IMR-90 (cell line): ENCODE measurements around the gene BMPER. TPM values are rescaled to one million over a fixed set of nuclear protein-coding genes. Genes with fewer than 3 reads are reported as not detected.

Experiments used
- ATAC-seq: fragments of 200-7000 bp; cut with Tn5 transposase; 2 replicates; pipeline ENCODE4 v1.9.1; 2020; ENCODE audit warnings: low read depth, mild to moderate bottlenecking, moderate library complexity
- BruUV-seq: library from RNA; stranded (reverse); fragments of 400-500 nt; replicated peaks from 2 replicates; lab custom pipeline; 2021; lab: Mats Ljungman, UMichigan
- CTCF ChIA-PET: fragments of 300-600 bp; formaldehyde crosslinking; extraction: SDS; loops from one replicate; lab custom pipeline; 2021; ENCODE audit warnings: antibody characterized with exemption; lab: Yijun Ruan, JAX
- POLR2A ChIA-PET: fragments of 300-600 bp; sonication (Branson Sonifier 250); formaldehyde crosslinking; loops from one replicate; lab custom pipeline; 2022; ENCODE audit warnings: antibody characterized with exemption; ENCODE audit not compliant: unreplicated experiment; lab: Charles Lee
- DNase-seq: peaks from one replicate; pipeline ENCODE4 v3.0.0; 2013
- H2AFZ ChIP-seq: replicated peaks from 2 replicates; pipeline ENCODE3; 2013; ENCODE audit warnings: low read length, mild to moderate bottlenecking; ENCODE audit not compliant: poor library complexity
- H2AK5ac ChIP-seq: 2 replicates; pipeline ENCODE4 v1.6.1; 2013; ENCODE audit warnings: low read depth, low read length, inconsistent platforms
- H2AK9ac ChIP-seq: replicated peaks from 2 replicates; pipeline ENCODE3; 2013; ENCODE audit warnings: mild to moderate bottlenecking, low read depth, low read length, moderate library complexity; ENCODE audit not compliant: poor library complexity
- H2BK120ac ChIP-seq: 2 replicates; pipeline ENCODE4 v1.6.1; 2013; ENCODE audit warnings: low read depth, low read length, inconsistent platforms
- H2BK15ac ChIP-seq: 3 replicates; pipeline ENCODE4 v1.6.1; 2013; ENCODE audit warnings: low read depth, low read length, inconsistent platforms
- H2BK20ac ChIP-seq: 2 replicates; pipeline ENCODE4 v1.6.1; 2013; ENCODE audit warnings: low read depth, mild to moderate bottlenecking, inconsistent platforms, low read length, moderate library complexity
- H2BK5ac ChIP-seq: 2 replicates; pipeline ENCODE4 v1.6.1; 2013; ENCODE audit warnings: mild to moderate bottlenecking, low read depth, low read length, inconsistent platforms; ENCODE audit not compliant: poor library complexity, severe bottlenecking
- H3K14ac ChIP-seq: replicated peaks from 2 replicates; pipeline ENCODE4 v1.6.1; 2013; ENCODE audit warnings: low read depth, low read length, inconsistent platforms
- H3K18ac ChIP-seq: 2 replicates; pipeline ENCODE4 v1.6.1; 2013; ENCODE audit warnings: low read depth, low read length, control low read depth
- H3K23ac ChIP-seq: 2 replicates; pipeline ENCODE4 v1.6.1; 2013; ENCODE audit warnings: low read depth, low read length, inconsistent platforms
- H3K27ac ChIP-seq: 2 replicates; pipeline ENCODE4 v1.5.1; 2013; ENCODE audit warnings: mild to moderate bottlenecking, control low read depth, low read length; ENCODE audit not compliant: insufficient read depth
- H3K27me3 ChIP-seq: 2 replicates; pipeline ENCODE4 v1.6.1; 2013; ENCODE audit warnings: low read length; ENCODE audit not compliant: control insufficient read depth, insufficient read depth
- H3K36me3 ChIP-seq: 2 replicates; pipeline ENCODE4 v1.6.1; 2013; ENCODE audit warnings: low read length, mixed read lengths; ENCODE audit not compliant: control insufficient read depth, insufficient read depth
- H3K4ac ChIP-seq: 2 replicates; pipeline ENCODE4 v1.6.1; 2013; ENCODE audit warnings: low read depth, low read length, inconsistent platforms
- H3K4me1 ChIP-seq: 2 replicates; pipeline ENCODE4 v1.6.1; 2013; ENCODE audit warnings: low read length, mixed read lengths; ENCODE audit not compliant: control insufficient read depth, insufficient read depth
- H3K4me2 ChIP-seq: 2 replicates; pipeline ENCODE4 v1.6.1; 2013; ENCODE audit warnings: low read depth, mild to moderate bottlenecking, control low read depth, low read length, moderate library complexity
- H3K4me3 ChIP-seq: 2 replicates; pipeline ENCODE4 v1.5.1; 2013; ENCODE audit warnings: low read depth, mild to moderate bottlenecking, control low read depth, low read length, moderate library complexity; ENCODE audit not compliant: insufficient read depth
- H3K56ac ChIP-seq: 2 replicates; pipeline ENCODE4 v1.6.1; 2013; ENCODE audit warnings: low read length, inconsistent platforms; ENCODE audit not compliant: insufficient read depth; ENCODE audit errors: extremely low read depth
- H3K79me1 ChIP-seq, 2 experiments: 2 replicates each; pipeline ENCODE4 v1.6.1; 2013; ENCODE audit warnings: low read length in 2 of 2, inconsistent platforms in 1 of 2, low read depth in 1 of 2
- H3K9ac ChIP-seq: 2 replicates; pipeline ENCODE4 v1.6.1; 2013; ENCODE audit warnings: low read depth, low read length, control low read depth
- H3K9me1 ChIP-seq: 2 replicates; pipeline ENCODE4 v1.6.1; 2013; ENCODE audit warnings: low read length, inconsistent platforms; ENCODE audit not compliant: insufficient read depth
- H3K9me3 ChIP-seq: 2 replicates; pipeline ENCODE4 v1.6.1; 2013; ENCODE audit warnings: low read length; ENCODE audit not compliant: control insufficient read depth, insufficient read depth
- H4K20me1 ChIP-seq: 2 replicates; pipeline ENCODE4 v1.6.1; 2013; ENCODE audit warnings: low read length, inconsistent platforms; ENCODE audit not compliant: insufficient read depth
- H4K5ac ChIP-seq: 2 replicates; pipeline ENCODE4 v1.6.1; 2013; ENCODE audit warnings: mild to moderate bottlenecking, low read depth, low read length, control low read depth
- H4K8ac ChIP-seq, 2 experiments: 2 replicates each; pipeline ENCODE4 v1.6.1; 2013; ENCODE audit warnings: low read depth in 2 of 2, low read length in 2 of 2, control low read depth in 1 of 2, inconsistent platforms in 1 of 2
- H4K91ac ChIP-seq: 2 replicates; pipeline ENCODE4 v1.6.1; 2013; ENCODE audit warnings: low read depth, low read length, inconsistent platforms; ENCODE audit not compliant: insufficient read depth
- CEBPB ChIP-seq: IDR thresholded peaks from 2 replicates; pipeline ENCODE4 v1.6.1; 2012; ENCODE audit warnings: low read depth, low read length, improper control_type of control experiment
- RCOR1 ChIP-seq: IDR thresholded peaks from 2 replicates; pipeline ENCODE4 v1.6.1; 2012; ENCODE audit warnings: mild to moderate bottlenecking, low read length, improper control_type of control experiment; ENCODE audit not compliant: insufficient replicate concordance
- WGBS, 2 experiments: methylation state at CpG; one replicate each; pipeline versions ENCODE4 v1.1.5 to v1.1.7; 2013; ENCODE audit warnings: missing lambda C conversion rate in 2 of 2; ENCODE audit not compliant: insufficient read length in 1 of 2; ENCODE audit errors: extremely low coverage in 2 of 2; 5-methylcytosine and 5-hydroxymethylcytosine counted together
- dilution Hi-C: fragments of 300-500 bp; cut with HindIII; formaldehyde crosslinking; loops from one replicate; pipeline ENCODE4 v1.14.3; 2018; ENCODE audit warnings: low sequenced_read_pairs; ENCODE audit not compliant: unreplicated experiment
- in situ Hi-C: fragments of 300-500 bp; cut with MboI; formaldehyde crosslinking; loops from 3 replicates; pipeline ENCODE4 v1.14.3; 2019; ENCODE audit warnings: low sequenced_read_pairs, inconsistent platforms, mixed read lengths
- intact Hi-C: fragments of 100-400 bp; cut with micrococcal nuclease; formaldehyde crosslinking; loops from 2 replicates; pipeline ENCODE4 v1.10.0; 2022
- polyA plus RNA-seq, 3 experiments: library from polyadenylated mRNA; depleted of rRNA; stranded (reverse); fragments of >200 nt; gene quantifications; 2 replicates each; pipeline ENCODE4 v1.2.3, GENCODE V29; 2012; ENCODE audit warnings: low replicate concordance in 1 of 3
- total RNA-seq: library from RNA; depleted of rRNA; stranded (reverse); fragments of >200 nt; gene quantifications from 2 replicates; pipeline ENCODE4 v1.2.3, GENCODE V29; 2012

Gene BMPER
- total and polyA plus RNA-seq, 2 of the 4 experiments (the other 2 are of a cell fraction): 6.2 to 7.9 TPM

DNA sequence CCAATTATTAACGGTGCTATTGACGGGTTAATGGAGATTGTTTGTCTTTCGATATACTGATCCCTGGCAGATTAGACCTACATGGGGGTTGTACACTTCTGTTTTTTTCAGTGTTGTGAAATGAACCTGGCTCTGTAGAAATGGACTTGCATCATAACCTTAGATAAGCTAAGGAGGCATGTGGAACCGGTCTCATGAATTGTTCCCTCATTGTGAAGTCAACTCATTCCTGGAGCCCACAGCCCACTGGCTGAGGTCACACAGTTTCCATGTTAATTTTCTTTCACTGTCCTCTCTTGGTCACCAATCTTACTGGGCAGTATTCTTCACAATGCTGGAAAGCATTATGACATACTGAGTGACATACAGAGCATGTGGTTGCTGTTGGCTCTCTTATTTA lies 202.8 kb downstream of the BMPER start:
- H3K18ac ChIP-seq: no peak overlapping the region
- in situ Hi-C loops (no loop called here), dilution Hi-C loops (no loop called here), intact Hi-C loops (no loop called here)
- H4K91ac ChIP-seq: no peak overlapping the region
- H3K9me3 ChIP-seq: no peaks in the 10 kb centered on the region
- no peak overlapping the region for H3K4me3 ChIP-seq
- no peak overlapping the region for H3K56ac ChIP-seq
- POLR2A ChIA-PET: no interaction called here
- WGBS, 2 experiments: 100% methylated on average over 1 of the region's 4 CpGs; no CpG with 5 or more reads in 1 of the 2 experiments
- H4K5ac ChIP-seq: no peak overlapping the region
- H4K8ac ChIP-seq: no peak overlapping the region
- H3K14ac ChIP-seq: no peak overlapping the region
- H3K4me1 ChIP-seq: peaks cover 3% of the 10 kb centered on the region
- H2BK15ac ChIP-seq: no peak overlapping the region
- no peak overlapping the region for H3K4ac ChIP-seq
- no peaks in the 10 kb centered on the region for H3K9me1 ChIP-seq
- TF ChIP-seq RCOR1 (no peak), CEBPB (peak; percentile 73)
- ATAC-seq (no peak; the same call in 1 of the 2 replicates), DNase-seq (peak; percentile 59)
- H4K20me1 ChIP-seq: no peaks in the 10 kb centered on the region
- no peak overlapping the region for H2BK20ac ChIP-seq
- H2AK5ac ChIP-seq: no peak overlapping the region
- H3K27me3 ChIP-seq: no peaks in the 10 kb centered on the region
- no peak overlapping the region for H2BK5ac ChIP-seq
- H3K36me3 ChIP-seq: no peaks in the 10 kb centered on the region
- no peak overlapping the region for H3K9ac ChIP-seq
- H3K27ac ChIP-seq: no peak overlapping the region
- H3K79me1 ChIP-seq: no peaks in the 10 kb centered on the region
- no peak overlapping the region for H2BK120ac ChIP-seq
- no peak overlapping the region for H2AFZ ChIP-seq
- no peak overlapping the region for H2AK9ac ChIP-seq
- no peak overlapping the region for H3K23ac ChIP-seq
- CTCF ChIA-PET: no interaction called here
- H3K4me2 ChIP-seq: peak overlapping the region; percentile 3; the same call in 1 of the 2 replicates
- no TSS peak for BruUV-seq
